SH-SY5Y (cell line): Measurements from ENCODE around the gene KLHL11.

Experiments
- GATA2 ChIP-seq: IDR thresholded peaks from 2 replicates; pipeline ENCODE4 v1.6.1; 2011; ENCODE audit warnings: mild to moderate bottlenecking, low read depth, low read length
- GATA3 ChIP-seq: IDR thresholded peaks from 2 replicates; pipeline ENCODE4 v1.6.1; 2011; ENCODE audit warnings: low read depth, mild to moderate bottlenecking, low read length, moderate library complexity

DNA sequence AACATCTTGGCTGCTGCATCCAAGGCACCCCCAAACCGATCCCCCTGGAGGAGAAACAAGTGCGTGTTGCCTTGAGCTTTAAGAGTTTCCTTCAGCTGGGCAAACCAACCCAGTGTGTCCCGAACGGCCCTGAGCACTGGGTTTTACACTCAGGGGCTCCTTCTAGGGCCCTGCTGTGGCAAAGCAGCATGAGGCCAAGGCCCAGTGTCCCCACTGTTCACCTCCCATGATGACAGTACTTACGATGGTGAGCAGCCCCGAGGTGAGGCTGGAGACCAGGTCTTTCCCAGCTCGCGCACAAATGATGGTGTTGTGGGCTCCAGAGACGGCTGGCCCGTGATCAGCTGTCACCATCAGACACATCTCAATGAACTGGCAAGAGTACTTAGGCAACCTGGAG lies 6.6 kb upstream of the KLHL11 start:
- TF ChIP-seq GATA2 (no peak), GATA3 (no peak)
